Amniotic epithelial cell (primary cell): ENCODE measurements around the gene CENPU.
A peak's percentile ranks its signal among the peaks of the same experiment; 100 is the strongest.
"Not testable (repeated sequence)": the region's sequence is repeated elsewhere in the genome, so short reads cannot be mapped to it uniquely, and the experiment has no call there.

ENCODE experiments used
- DNase-seq: peaks from one replicate; pipeline ENCODE4 v3.0.0-alpha.2; 2010; ENCODE audit warnings: low read depth

Gene CENPU, protein sequence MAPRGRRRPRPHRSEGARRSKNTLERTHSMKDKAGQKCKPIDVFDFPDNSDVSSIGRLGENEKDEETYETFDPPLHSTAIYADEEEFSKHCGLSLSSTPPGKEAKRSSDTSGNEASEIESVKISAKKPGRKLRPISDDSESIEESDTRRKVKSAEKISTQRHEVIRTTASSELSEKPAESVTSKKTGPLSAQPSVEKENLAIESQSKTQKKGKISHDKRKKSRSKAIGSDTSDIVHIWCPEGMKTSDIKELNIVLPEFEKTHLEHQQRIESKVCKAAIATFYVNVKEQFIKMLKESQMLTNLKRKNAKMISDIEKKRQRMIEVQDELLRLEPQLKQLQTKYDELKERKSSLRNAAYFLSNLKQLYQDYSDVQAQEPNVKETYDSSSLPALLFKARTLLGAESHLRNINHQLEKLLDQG

DNA sequence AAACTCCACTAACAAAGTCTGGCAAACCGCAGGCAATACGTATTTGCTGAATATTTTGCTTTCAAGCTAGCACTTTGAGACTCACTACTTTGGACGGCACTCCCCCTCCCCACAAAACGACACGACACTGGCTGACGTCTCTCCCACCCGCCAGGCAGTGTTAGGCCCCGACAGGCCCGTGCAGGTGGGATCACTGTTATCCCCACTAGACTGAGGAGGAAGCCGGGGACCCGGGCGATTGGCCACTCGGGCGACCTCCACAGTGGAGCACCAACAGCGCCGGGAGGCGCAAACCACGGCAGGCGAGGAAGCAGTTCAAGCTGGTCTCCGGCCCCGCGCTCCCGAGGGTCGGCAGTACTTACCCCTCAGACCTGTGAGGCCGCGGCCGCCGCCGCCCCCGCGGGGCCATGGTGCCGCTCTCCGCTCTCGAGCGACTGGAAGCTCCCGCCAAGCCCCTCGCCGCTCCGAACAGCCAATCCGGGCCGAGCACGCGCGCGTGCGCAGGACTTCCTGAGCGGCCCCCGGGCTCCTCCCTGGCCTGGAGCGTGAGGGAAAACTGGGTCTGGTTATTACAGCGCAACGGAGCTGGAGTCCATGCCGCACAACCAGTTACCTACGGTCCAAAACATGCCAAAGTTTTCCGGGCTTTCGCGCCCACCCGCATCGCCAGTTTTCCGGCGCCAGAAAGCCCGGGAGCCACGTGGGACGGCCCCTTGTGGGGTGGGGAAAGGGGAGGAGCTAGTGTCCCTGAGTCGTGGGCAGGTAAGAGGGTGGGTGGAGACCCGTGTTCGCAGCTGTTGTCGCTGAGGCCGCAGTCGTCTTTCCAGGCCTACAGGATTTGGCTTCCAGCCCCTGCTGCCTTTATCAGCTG, at the start of gene CENPU:
CENPU (minus strand) TSS at position 443 of the 871 bp plus-strand sequence; CDS start at position 409, 34 bp downstream.
- DNase-seq = peak; percentile 98

DNA sequence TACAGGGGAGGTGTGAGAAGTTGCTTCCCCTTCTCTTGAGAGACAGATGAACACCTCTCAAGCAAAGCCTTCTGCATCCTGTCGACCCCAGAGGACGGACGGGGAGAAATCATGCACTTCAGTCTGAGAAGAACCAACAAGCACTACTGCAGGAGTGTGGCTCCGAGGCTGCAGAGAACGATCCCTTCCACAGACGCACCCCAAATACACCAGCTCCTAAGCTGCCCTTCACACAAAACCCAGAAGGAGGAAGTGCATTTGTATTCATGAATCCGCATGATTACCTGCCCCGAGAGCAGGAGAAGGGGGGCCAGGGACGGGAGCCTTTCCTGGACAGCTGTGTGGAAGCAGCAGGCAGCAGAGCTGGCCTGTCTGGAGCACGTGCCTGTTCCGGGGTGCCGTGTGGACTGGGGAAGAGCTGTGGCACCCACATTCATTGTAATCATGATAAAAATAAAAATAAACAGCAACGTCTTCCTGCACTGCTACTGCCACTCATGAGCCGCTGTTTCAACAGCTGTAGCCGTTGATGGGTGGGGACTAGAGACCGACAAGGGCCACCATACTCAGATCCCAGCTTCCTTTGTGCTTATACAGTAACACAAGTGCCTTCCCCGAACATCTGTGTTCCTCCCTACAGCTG, 49.0 kb upstream of the CENPU start:
- no peak for DNase-seq

DNA sequence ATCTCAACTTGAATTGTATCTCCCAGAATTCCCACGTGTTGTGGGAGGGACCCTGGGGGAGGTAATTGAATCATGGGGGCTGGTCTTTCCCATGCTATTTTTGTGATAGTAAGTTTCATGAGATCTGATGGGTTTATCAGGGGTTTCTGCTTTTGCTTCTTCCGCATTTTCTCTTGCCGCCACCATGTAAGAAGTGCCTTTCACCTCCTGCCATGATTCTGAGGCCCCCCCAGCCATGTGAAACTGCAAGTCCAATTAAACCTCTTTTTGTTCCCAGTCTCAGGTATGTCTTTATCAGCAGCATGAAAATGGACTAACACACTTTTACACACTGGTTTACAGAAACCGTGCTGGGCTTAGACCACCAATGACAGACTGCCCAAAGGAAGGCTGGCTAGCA, 45.3 kb upstream of the CENPU start:
- DNase-seq = not testable (repeated sequence)

DNA sequence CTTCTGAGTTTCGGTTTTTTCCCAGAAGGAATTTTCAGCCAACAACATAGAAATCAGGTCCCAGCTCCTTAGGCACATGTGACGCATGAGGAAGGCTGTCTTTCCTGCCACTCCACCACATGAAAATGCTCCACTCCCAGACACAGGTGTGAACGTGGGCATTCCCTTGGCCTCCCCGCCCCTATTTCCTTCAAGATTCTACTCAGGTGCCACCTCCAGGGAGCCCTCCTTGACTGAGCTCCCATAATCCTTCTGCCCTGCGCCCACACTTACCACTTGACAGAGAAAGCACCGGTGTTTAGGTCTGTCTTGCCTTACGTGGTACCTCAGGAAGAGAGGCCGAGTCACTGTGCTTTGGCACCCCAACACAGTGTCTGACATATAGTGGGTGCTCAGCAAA, 44.4 kb upstream of the CENPU start:
- no peak for DNase-seq

DNA sequence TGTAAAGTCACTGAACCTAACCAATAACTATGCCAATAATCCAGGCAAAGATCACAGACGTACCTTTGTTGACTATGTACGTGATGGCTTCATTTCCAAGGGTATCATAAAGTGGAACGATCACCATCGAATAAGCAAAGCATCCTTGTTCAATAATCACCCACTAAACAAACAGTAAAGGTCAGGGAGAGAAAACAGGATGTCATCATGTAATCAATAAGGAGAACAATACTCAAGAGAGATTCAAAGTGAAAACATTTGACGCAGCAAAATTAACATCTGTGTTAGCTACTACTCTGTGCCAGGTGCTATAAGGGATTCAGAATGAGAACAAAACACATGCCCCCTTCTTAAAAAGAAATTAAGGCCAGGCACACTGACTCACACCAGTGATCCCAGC, 42.9 kb upstream of the CENPU start:
- no peak for DNase-seq

DNA sequence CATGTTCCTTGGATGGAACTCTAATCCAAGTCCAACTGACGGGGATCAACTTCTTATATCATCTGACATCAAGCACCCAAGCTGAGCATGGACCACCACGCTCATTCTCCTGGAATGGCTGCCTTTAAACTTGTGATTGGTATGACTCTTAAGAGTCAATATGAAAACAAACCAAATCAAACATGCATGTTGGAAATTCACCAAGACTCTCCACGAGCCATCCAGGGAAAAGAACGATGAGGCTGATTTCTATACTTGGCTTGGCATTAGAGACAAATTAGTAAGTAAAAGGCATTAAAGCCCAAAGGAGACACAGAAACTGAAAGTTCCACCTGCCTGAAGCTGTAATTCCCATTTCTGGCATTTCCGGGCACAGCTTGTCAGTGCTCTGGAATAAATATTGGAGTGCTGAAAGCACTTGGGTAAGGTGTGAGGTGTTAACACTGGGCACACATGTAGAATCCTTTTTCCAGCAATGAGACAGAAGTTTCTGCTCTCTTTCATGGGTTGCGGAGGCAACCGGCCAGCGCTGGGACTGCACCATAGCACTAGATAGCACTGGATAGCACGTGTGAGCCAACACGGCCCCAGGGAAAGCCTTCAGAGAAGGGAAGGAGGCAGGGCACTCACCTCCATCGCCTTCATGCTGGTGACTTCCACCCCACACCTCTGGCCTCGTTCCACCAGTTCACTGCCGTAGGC, 42.1 kb upstream of the CENPU start:
- no peak for DNase-seq

DNA sequence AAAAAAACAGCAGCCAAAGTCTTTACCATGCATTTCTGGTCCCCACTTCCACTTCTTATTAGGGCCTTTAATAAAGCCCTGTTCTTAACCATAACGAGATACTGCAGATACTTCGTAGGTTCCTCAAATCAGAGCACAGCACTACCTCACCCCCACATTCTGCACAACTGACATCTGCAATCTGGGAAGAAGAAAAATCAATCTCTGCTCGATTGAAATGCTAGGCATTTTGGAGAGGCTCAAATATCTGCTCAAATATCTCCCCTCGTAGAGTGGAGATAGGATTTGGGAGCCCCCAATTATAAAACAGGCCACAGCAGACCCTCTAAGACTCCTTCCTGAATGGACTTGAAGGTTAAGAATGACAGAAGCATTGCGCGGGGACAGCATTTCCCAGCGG, 40.3 kb upstream of the CENPU start:
- DNase-seq = no peak

DNA sequence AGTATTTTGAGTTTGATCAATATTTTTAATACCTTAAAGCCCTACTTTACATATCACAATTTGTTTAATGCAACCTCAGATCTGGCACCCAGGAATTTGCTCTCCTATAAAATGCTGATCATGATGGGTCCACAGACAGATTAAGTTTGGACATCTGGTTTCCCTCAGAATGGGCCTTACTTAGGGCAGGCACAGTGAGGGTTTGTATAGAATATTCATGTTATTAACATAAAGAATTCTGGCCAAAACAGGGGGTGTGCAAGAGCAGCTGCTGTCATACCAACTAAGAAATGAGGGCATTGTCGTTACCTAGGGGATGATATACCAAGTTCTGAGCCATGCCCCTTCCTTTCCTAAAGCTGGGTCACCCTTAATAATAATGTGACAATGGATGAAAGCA, 37.5 kb upstream of the CENPU start:
- no peak for DNase-seq

DNA sequence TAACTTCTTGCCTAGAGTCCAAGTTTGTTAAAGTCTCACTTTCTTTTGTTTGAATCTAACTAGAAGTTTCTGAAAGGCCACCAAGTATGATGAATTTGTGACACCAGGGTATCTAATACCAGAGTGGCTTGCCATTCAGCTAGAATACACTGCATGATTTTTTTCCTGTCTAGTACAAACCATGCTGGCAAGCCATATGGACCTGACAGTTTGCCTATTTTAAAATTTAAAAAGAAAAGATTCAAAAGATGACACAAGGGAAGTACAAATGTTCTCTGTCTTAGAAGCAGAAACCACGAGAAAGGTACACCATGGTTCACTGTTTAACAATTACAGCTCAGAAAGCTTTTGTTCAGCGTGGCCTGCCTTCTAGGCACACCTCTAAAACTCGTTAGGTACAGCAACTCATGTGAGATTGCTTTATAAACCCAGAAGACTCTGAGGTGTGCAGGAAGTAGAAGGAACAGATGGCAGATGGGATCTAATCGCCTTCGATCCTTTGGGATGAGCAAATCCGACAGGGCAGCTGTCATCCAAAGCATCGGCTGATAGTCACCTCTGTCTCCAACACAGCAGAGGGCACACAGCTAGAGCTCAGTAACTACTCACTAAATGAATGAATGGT, 35.4 kb upstream of the CENPU start:
- DNase-seq = no peak

DNA sequence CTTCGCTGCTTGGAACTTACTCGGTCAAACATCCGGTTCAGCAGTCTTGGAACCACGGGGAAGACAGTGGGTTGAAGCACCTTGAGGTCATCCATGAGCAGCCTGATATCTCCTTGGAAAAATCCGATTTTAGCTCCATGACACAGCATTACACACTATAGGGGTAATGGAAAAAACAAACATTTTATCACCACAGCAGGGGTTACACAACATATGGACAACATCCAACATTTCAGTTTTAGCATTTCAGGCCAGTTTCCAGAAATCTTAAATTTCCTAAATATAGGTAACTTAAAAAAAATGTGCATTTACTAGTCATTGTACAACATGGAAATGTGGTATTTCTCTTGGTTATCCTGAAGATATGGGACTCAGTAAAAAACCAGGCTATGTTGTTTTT, 34.4 kb upstream of the CENPU start:
- peak; percentile 37 for DNase-seq

DNA sequence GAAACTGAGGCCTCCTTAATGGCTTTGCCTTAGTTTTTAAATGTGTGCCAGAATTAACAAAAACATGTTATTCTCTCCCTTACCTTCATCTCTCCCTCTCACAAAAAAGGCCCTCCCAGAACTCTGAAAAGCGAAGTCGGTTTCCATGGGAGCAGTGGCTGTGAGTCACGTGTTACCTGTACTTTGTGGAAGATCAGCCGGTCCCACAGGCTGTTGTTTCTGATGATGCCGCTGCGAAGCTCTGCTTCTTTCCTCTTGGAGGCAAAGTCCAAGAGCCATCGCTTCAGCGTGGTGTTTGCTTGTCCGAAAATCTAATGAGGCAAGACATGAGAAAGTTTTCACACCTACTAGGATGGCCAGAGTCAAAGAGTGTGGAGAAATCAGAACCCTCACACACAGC, 32.5 kb upstream of the CENPU start:
- DNase-seq = no peak

DNA sequence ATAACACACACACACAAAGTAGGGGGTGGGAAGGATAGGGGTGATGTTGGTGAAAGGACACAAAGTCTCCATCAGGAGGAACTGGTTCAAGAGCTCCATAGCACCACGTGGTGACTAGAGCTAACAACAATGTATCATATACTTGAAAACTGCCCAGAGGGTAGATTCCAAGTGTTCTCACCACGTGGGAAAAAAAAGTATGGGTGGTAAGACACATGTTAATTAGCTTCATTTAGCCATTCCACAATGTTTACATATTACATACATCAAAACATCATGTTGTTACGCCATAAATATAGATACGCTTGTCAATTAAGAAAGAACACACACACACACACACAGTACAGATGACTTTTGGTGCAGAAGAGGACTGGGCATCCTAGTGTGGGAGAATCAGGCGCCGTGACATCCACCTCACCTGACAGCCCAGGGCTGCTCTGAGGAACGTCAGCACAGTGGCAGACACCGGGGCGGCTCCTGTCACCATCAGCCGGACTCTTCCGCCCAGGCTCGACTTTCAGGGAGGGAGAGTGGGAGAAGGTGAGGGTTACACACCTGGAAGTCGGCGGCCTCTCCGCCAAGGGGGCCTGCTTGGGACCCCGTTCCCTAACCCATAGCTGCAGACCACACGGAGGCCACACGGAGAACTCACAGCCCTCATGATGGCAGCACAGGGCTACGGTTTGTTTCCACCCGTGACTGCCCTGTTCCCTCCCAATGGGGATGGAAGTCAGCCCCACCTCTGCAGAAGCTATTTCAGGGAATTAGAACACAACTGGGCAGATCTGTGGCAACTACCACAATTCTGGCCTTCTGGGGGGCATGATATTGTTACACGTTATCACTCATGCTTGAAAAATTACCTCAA, 31.8 kb upstream of the CENPU start:
- no peak for DNase-seq

DNA sequence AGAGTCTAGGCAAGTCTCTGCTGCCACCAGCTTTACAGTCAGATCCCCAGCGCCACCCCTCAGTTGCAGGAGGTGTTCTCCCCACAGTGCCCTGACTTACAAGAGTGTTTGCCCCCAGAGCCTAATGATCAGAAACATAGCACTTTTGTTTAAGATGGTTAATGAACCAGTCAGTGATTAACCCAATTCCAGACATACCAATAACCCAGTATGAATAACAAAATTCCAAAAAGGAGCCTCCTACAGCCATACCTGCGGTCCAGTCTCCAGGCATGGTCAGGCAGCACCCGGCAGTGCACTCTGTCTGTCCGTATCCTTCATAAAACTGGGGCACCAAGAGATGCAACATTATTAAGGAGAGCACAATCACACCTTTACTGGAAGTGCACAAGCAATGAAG, 30.7 kb upstream of the CENPU start:
- no peak for DNase-seq

DNA sequence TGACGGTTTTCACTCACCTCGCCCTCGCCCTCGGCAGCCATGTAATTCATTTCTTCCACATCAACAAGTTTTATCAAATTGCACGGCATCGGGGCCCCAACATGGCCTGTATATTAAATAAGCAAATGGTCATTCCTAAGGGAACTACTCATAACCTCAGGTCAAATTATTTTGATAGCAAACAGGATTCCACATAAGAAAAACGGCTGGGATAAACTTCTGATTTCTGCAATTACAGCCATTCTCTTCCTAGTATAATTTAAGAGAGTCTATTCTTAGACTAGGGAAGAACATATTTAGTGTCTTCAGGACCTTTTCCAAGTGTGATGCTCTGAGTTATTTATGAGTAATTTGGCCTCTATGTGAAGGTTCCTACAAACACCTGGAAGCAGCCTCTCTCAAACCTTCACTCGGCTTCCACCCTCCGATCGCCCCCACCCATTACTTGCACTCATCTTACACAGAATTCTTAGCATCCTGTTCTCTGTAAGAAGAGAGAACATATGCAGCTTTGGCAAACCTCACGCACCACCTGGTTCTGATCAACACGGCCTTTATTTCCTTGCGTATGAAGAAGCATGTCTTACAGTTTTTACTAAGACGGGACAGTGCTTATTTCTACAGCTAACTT, 29.4 kb upstream of the CENPU start:
- DNase-seq = peak; percentile 48

DNA sequence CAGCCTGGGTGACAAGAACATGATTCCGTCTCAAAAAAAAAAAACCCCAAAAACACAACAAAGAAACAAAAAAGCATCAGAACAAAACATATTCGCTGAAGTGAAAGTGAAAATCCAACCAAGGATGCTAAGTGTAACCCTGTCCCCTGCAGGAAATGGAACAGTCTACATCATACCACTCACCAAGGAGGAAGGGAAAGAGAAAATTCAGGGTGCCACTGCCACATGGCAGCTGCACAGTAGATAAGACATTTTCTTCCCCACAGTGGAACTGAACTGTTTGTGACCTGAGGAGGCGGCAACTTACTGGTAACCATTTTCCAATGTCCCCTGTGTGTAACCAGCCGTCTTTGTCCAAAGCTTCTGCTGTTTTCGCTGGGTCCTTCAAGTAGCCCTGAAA, 28.2 kb upstream of the CENPU start:
- DNase-seq = no peak

DNA sequence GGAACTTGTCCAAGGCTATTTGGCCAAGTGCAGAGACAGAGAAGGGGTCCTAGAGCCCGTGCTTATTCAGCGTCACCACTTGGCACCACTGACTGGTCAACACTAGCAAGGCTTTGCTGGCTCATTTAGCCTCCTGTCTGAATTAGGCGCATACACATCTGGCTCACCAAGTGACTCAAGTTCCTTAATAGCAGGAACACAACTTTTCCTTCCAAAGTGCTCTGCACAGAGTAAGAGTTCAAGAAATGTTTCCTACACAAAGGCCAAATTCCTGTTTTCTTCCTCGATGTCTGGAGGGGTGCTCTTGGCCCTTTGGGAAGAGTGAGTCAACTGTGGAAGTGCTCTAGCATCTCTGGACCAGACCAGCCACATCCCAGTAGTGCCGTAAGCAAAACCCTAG, 26.8 kb upstream of the CENPU start:
- no peak for DNase-seq

DNA sequence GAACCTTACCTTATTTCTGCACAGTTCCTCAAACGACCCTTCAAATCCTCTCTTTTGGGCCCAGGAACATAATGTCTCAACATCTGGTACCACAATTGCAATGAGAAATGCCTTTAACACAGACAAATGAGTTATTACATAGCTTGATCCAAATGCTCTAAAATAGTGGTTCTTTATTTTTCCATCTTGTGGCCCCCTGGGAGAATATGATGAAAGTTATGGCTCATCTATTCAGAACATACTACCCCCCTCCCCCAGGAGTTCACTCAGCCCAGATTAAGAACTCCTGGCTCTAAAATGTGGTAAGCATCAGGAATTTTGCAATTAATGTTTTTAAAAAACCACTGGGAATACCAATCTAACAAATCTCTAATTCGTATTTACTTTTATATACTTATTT, 23.9 kb upstream of the CENPU start:
- DNase-seq = peak; percentile 80

DNA sequence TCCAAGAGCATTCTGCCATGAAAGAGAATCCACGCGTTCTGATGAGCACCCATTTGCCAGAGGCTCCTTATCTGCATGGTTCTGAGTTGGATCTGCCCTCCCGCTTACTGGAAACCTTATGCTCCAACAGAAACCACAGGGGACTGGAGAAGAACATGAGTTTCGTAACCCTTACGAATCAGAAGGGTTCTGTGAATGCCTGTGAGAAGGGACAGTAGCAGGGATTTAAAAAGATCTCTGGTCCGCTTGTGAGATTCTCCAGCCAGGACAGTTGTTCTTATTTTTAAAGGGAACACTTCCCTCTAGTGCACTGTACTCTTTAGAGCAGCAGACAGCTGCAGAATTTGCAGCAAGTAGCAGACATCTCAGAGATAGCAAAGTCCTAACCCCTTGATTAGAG, 22.5 kb upstream of the CENPU start:
- DNase-seq = peak; percentile 96

DNA sequence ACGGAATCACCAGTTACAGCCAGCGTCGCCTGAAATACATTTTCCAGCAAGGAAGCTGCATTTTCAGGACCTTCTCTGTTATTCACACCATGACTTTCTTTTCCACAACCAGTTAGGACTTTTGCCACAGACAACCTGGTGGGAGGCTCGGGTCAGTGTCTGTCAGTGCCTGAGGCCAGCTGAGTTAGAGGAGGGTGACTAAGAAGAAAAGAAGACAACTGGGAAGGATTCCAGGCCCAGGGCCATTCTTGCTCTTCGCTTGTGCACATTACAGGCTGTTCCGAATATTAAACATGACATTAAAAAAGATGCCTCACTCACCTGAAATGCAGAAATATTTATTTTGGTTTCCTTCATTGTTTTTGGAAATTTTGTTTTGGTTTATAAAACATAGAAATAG, 21.4 kb upstream of the CENPU start:
- DNase-seq = peak; percentile 72
